ENCODE results near the gene SIGLEC12.

Gene SIGLEC12

GRCh38 chr19:51479531-51480331, 21.9 kb downstream of the SIGLEC12 start:
- Histone ChIP-seq H2AFZ (ENCODE audit: low read length, unreplicated experiment) (no peak overlapping the region), H3K4me3 (ENCODE audit: low read depth, low read length) (no peak overlapping the region), H3K36me3 (ENCODE audit: insufficient read depth, low read length) (no peaks in the 10 kb centered on the region), H3K27ac (ENCODE audit: low read depth, low read length) (no peak overlapping the region), H3K79me2 (ENCODE audit: control insufficient read depth, insufficient read depth, low read length, unreplicated experiment) (no peaks in the 10 kb centered on the region), H3K27me3 (ENCODE audit: insufficient read depth, low read length) (peaks cover 4% of the 10 kb centered on the region; the same call in 1 of the 2 replicates), H3K4me1 (ENCODE audit: control insufficient read depth, insufficient read depth, low read length, unreplicated experiment) (no peaks in the 10 kb centered on the region)

- no peaks in the 10 kb centered on the region for H3K36me3 ChIP-seq (ENCODE audit: insufficient read depth, low read length)
- no peaks in the 10 kb centered on the region for H3K4me1 ChIP-seq (ENCODE audit: control insufficient read depth, insufficient read depth, low read length, unreplicated experiment)
- no peaks in the 10 kb centered on the region for H3K79me2 ChIP-seq (ENCODE audit: control insufficient read depth, insufficient read depth, low read length, unreplicated experiment)
- H3K27me3 ChIP-seq (ENCODE audit: insufficient read depth, low read length): peaks cover 4% of the 10 kb centered on the region; the same call in 1 of the 2 replicates
- no peak within 1 kb of the TSS for H3K4me3 ChIP-seq (ENCODE audit: low read depth, low read length)
- no peak within 1 kb of the TSS for H2AFZ ChIP-seq (ENCODE audit: low read length, unreplicated experiment)
- H3K27ac ChIP-seq (ENCODE audit: low read depth, low read length): no peak within 1 kb of the TSS
Observed at GRCh38 chr19:51478381-51479234, 23.0 kb downstream of the SIGLEC12 start, which contains the start of gene CEACAM18. Gene CEACAM18 (plus strand): TSS chr19:51478539.

GRCh38 chr19:51477344-51477743, 24.3 kb downstream of the SIGLEC12 start:
- no peaks in the 10 kb centered on the region for H3K4me1 ChIP-seq (ENCODE audit: control insufficient read depth, insufficient read depth, low read length, unreplicated experiment)
- no peaks in the 10 kb centered on the region for H3K79me2 ChIP-seq (ENCODE audit: control insufficient read depth, insufficient read depth, low read length, unreplicated experiment)
- H3K27me3 ChIP-seq (ENCODE audit: insufficient read depth, low read length): no peaks in the 10 kb centered on the region; the same call in 1 of the 2 replicates
- H3K4me3 ChIP-seq (ENCODE audit: low read depth, low read length): no peak overlapping the region
- H2AFZ ChIP-seq (ENCODE audit: low read length, unreplicated experiment): no peak overlapping the region
- no peaks in the 10 kb centered on the region for H3K36me3 ChIP-seq (ENCODE audit: insufficient read depth, low read length)
- H3K27ac ChIP-seq (ENCODE audit: low read depth, low read length): no peak overlapping the region

GRCh38 chr19:51476164-51476563, 25.4 kb downstream of the SIGLEC12 start:
- Histone ChIP-seq H3K27me3 (ENCODE audit: insufficient read depth, low read length) (no peaks in the 10 kb centered on the region), H3K79me2 (ENCODE audit: control insufficient read depth, insufficient read depth, low read length, unreplicated experiment) (no peaks in the 10 kb centered on the region), H3K27ac (ENCODE audit: low read depth, low read length) (no peak overlapping the region), H3K4me3 (ENCODE audit: low read depth, low read length) (no peak overlapping the region), H2AFZ (ENCODE audit: low read length, unreplicated experiment) (no peak overlapping the region), H3K4me1 (ENCODE audit: control insufficient read depth, insufficient read depth, low read length, unreplicated experiment) (no peaks in the 10 kb centered on the region), H3K36me3 (ENCODE audit: insufficient read depth, low read length) (no peaks in the 10 kb centered on the region)

- no peaks in the 10 kb centered on the region for H3K4me1 ChIP-seq (ENCODE audit: control insufficient read depth, insufficient read depth, low read length, unreplicated experiment)
- no peak overlapping the region for H3K4me3 ChIP-seq (ENCODE audit: low read depth, low read length)
- H3K27me3 ChIP-seq (ENCODE audit: insufficient read depth, low read length): no peaks in the 10 kb centered on the region
- H3K79me2 ChIP-seq (ENCODE audit: control insufficient read depth, insufficient read depth, low read length, unreplicated experiment): no peaks in the 10 kb centered on the region
- no peaks in the 10 kb centered on the region for H3K36me3 ChIP-seq (ENCODE audit: insufficient read depth, low read length)
- no peak overlapping the region for H3K27ac ChIP-seq (ENCODE audit: low read depth, low read length)
- H2AFZ ChIP-seq (ENCODE audit: low read length, unreplicated experiment): no peak overlapping the region
Observed at GRCh38 chr19:51473009-51473707, 28.4 kb downstream of the SIGLEC12 start.

- no peaks in the 10 kb centered on the region for H3K4me1 ChIP-seq (ENCODE audit: control insufficient read depth, insufficient read depth, low read length, unreplicated experiment)
- H3K36me3 ChIP-seq (ENCODE audit: insufficient read depth, low read length): no peaks in the 10 kb centered on the region
- 0 out of 2 replicates have a peak, but pooled peaks cover 1% of the 10 kb centered on the region for H3K27me3 ChIP-seq (ENCODE audit: insufficient read depth, low read length)
- no peak overlapping the region for H3K4me3 ChIP-seq (ENCODE audit: low read depth, low read length)
- H3K79me2 ChIP-seq (ENCODE audit: control insufficient read depth, insufficient read depth, low read length, unreplicated experiment): no peaks in the 10 kb centered on the region
- no peak overlapping the region for H3K27ac ChIP-seq (ENCODE audit: low read depth, low read length)
- no peak overlapping the region for H2AFZ ChIP-seq (ENCODE audit: low read length, unreplicated experiment)
Observed at GRCh38 chr19:51472607-51473006, 29.0 kb downstream of the SIGLEC12 start.

- H3K27ac ChIP-seq (ENCODE audit: low read depth, low read length): no peak overlapping the region
- peaks cover 12% of the 10 kb centered on the region; the same call in 1 of the 2 replicates for H3K27me3 ChIP-seq (ENCODE audit: insufficient read depth, low read length)
- H3K79me2 ChIP-seq (ENCODE audit: control insufficient read depth, insufficient read depth, low read length, unreplicated experiment): no peaks in the 10 kb centered on the region
- no peaks in the 10 kb centered on the region for H3K4me1 ChIP-seq (ENCODE audit: control insufficient read depth, insufficient read depth, low read length, unreplicated experiment)
- no peaks in the 10 kb centered on the region for H3K36me3 ChIP-seq (ENCODE audit: insufficient read depth, low read length)
- no peak overlapping the region for H3K4me3 ChIP-seq (ENCODE audit: low read depth, low read length)
- no peak overlapping the region for H2AFZ ChIP-seq (ENCODE audit: low read length, unreplicated experiment)
Observed at GRCh38 chr19:51471527-51471926, 30.1 kb downstream of the SIGLEC12 start.

- H3K36me3 ChIP-seq (ENCODE audit: insufficient read depth, low read length): no peaks in the 10 kb centered on the region
- H3K4me1 ChIP-seq (ENCODE audit: control insufficient read depth, insufficient read depth, low read length, unreplicated experiment): no peaks in the 10 kb centered on the region
- H3K27ac ChIP-seq (ENCODE audit: low read depth, low read length): no peak overlapping the region
- H3K27me3 ChIP-seq (ENCODE audit: insufficient read depth, low read length): peaks cover 17% of the 10 kb centered on the region
- no peak overlapping the region for H3K4me3 ChIP-seq (ENCODE audit: low read depth, low read length)
- H2AFZ ChIP-seq (ENCODE audit: low read length, unreplicated experiment): no peak overlapping the region
- H3K79me2 ChIP-seq (ENCODE audit: control insufficient read depth, insufficient read depth, low read length, unreplicated experiment): no peaks in the 10 kb centered on the region
Observed at GRCh38 chr19:51470966-51471365, 30.6 kb downstream of the SIGLEC12 start.

GRCh38 chr19:51469629-51470028, 32.0 kb downstream of the SIGLEC12 start:
- H3K27me3 ChIP-seq (ENCODE audit: insufficient read depth, low read length): peaks cover 23% of the 10 kb centered on the region
- no peak overlapping the region for H3K27ac ChIP-seq (ENCODE audit: low read depth, low read length)
- no peaks in the 10 kb centered on the region for H3K36me3 ChIP-seq (ENCODE audit: insufficient read depth, low read length)
- no peak overlapping the region for H3K4me3 ChIP-seq (ENCODE audit: low read depth, low read length)
- no peaks in the 10 kb centered on the region for H3K79me2 ChIP-seq (ENCODE audit: control insufficient read depth, insufficient read depth, low read length, unreplicated experiment)
- H3K4me1 ChIP-seq (ENCODE audit: control insufficient read depth, insufficient read depth, low read length, unreplicated experiment): no peaks in the 10 kb centered on the region
- no peak overlapping the region for H2AFZ ChIP-seq (ENCODE audit: low read length, unreplicated experiment)

GRCh38 chr19:51469162-51469561, 32.4 kb downstream of the SIGLEC12 start:
- H3K4me3 ChIP-seq (ENCODE audit: low read depth, low read length): no peak overlapping the region
- H2AFZ ChIP-seq (ENCODE audit: low read length, unreplicated experiment): no peak overlapping the region
- no peak overlapping the region for H3K27ac ChIP-seq (ENCODE audit: low read depth, low read length)
- H3K4me1 ChIP-seq (ENCODE audit: control insufficient read depth, insufficient read depth, low read length, unreplicated experiment): no peaks in the 10 kb centered on the region
- H3K27me3 ChIP-seq (ENCODE audit: insufficient read depth, low read length): peaks cover 26% of the 10 kb centered on the region
- H3K36me3 ChIP-seq (ENCODE audit: insufficient read depth, low read length): no peaks in the 10 kb centered on the region
- H3K79me2 ChIP-seq (ENCODE audit: control insufficient read depth, insufficient read depth, low read length, unreplicated experiment): no peaks in the 10 kb centered on the region

Data from ACC112 (cell line).